Esophagus mucosa (tissue), 1 donor: Measurements from ENCODE around the gene AXIN1. TPM values are rescaled to one million over a fixed set of nuclear protein-coding genes. Genes with fewer than 3 reads are reported as not detected.
"Not testable (repeated sequence)": the region's sequence is repeated elsewhere in the genome, so short reads cannot be mapped to it uniquely, and the experiment has no call there.

Source experiments
- ATAC-seq: fragments of 200-7000 bp; cut with Tn5 transposase; one replicate; pipeline ENCODE4 v1.9.1; 2020
- total RNA-seq: library from RNA; stranded (reverse); gene quantifications from one replicate; pipeline ENCODE4 v1.2.4, GENCODE V29; 2023
- donor health status: DM: yes; HTN: yes; CAD: no.

AXIN1 gene
- total RNA-seq, 1 donor from 2014 or later: 15.3 TPM

- peak; percentile 85 for ATAC-seq
Observed at GRCh38 chr16:370443-370842, 17.9 kb upstream of the AXIN1 start, which contains the start of gene MRPL28. Gene MRPL28 (minus strand): TSS chr16:370538. CDS start chr16:370218, 320 bp downstream.

GRCh38 chr16:369866-370436 lies 17.4 kb upstream of the AXIN1 start:
- peak; percentile 35 for ATAC-seq

GRCh38 chr16:369275-369865 lies 16.8 kb upstream of the AXIN1 start:
- no peak for ATAC-seq

GRCh38 chr16:368388-369158 lies 16.1 kb upstream of the AXIN1 start:
- ATAC-seq: no peak

- ATAC-seq: no peak
Observed at GRCh38 chr16:367333-367903, 14.9 kb upstream of the AXIN1 start.

GRCh38 chr16:366476-366875 lies 14.0 kb upstream of the AXIN1 start:
- ATAC-seq: no peak

GRCh38 chr16:364595-365491 lies 12.3 kb upstream of the AXIN1 start:
- no peak for ATAC-seq

- ATAC-seq: no peak
Observed at GRCh38 chr16:363766-364490, 11.4 kb upstream of the AXIN1 start.

- ATAC-seq: no peak
Observed at GRCh38 chr16:363110-363765, 10.7 kb upstream of the AXIN1 start.

- not testable (repeated sequence) for ATAC-seq
Observed at GRCh38 chr16:362702-362999, 10.1 kb upstream of the AXIN1 start.

GRCh38 chr16:361872-362701 lies 9.6 kb upstream of the AXIN1 start:
- peak; percentile 77 for ATAC-seq

- ATAC-seq: no peak
Observed at GRCh38 chr16:361341-361871, 8.9 kb upstream of the AXIN1 start.

- ATAC-seq: no peak
Observed at GRCh38 chr16:360698-361336, 8.3 kb upstream of the AXIN1 start.

GRCh38 chr16:359871-360697 lies 7.6 kb upstream of the AXIN1 start:
- no peak for ATAC-seq

- ATAC-seq: no peak
Observed at GRCh38 chr16:359067-359763, 6.7 kb upstream of the AXIN1 start.

- ATAC-seq: no peak
Observed at GRCh38 chr16:356741-357140, 4.2 kb upstream of the AXIN1 start.

GRCh38 chr16:354971-355461 lies 2.5 kb upstream of the AXIN1 start:
- ATAC-seq: no peak
